Skin of body (tissue), 2 donors: ENCODE data around the gene ANO1. TPM values are rescaled to one million over a fixed set of nuclear protein-coding genes. Genes with fewer than 3 reads are reported as not detected.

Experiments used
- DNase-seq: peaks from one replicate; lab custom pipeline; 2025; lab: John Stamatoyannopoulos, UW
- total RNA-seq: library from RNA; depleted of rRNA; stranded (reverse); fragments of >200 nt; gene quantifications from one replicate; pipeline ENCODE4 v1.2.3, GENCODE V29; 2014

Gene ANO1
- total RNA-seq, 1 donor from 2014 or later: 6.8 TPM

DNA sequence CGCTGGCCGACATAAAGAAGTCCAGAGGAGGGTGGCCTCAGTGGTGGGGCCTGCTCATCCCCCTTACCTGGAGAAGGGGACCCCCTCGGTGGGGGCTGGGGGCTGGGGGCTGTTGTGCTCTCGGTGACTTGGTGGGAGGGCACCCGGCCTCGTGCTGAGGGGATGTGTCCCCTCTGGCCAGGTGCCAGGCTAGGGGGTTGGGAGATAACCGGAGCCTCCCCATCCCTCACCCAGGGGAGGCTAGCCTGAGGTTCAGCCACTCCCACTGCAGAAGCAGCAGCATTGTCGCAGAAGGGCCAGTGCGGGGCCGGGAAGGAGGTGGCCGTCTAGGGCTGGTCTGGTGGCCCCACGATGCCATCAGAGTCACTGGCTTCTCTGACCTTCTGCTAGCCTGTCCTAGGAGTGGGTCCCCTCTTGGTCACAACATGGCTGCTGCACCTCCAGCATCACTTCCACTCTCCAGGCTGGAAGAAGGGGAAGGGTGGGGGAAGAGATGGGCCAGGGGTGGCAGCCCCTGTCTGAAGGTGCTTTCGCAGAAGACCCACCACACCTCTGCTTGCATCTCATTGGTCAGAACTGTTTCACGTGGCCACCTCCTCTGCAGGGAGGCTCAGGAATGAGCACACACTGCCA is 80.8 kb downstream of the ANO1 start:
- no peak for DNase-seq

DNA sequence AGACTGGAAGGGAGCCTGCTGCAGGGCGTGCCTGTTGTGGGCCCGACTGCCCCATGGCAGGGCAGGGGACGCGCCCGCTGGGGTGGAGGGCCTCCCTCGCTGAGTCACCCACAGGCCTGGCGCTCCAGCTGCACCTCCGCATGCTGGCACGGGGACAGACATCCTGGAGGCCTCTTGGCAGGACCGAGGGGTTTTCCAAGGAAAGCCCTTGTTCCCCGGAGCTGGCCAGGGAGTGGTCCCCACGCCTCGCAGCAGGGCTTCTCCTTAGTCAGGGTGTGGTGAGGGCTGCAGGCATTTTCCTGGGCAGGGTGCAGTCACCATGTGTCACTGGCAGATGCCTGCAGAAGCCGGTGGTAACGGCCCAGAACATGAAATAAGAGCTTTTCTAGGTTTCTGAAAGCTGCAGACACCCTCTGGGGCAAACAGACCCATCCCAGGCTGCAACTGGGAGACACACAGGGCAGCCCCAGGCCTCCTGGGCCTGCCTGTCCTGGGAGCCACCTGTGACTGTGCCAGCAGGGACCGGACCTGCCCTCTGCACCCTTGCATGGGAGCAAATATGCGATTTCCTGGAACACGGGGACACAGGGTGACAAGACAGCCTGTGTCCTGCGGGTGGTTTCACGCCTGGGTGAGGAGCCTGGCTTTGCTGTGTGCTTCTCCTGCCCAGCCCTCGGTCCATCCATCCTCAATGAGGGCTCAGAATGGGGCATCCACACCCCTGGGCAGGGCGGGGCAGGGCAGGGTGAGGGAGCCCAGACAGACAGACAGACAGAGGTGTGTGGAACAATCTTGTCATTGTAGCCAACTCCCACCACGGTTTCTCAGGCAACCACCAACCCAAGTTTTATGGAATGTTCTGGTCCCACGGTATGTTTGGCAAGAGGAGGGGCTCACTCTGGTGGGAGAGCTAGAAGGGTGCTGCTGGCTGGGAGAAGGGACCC is 81.8 kb downstream of the ANO1 start:
- DNase-seq: no peak

DNA sequence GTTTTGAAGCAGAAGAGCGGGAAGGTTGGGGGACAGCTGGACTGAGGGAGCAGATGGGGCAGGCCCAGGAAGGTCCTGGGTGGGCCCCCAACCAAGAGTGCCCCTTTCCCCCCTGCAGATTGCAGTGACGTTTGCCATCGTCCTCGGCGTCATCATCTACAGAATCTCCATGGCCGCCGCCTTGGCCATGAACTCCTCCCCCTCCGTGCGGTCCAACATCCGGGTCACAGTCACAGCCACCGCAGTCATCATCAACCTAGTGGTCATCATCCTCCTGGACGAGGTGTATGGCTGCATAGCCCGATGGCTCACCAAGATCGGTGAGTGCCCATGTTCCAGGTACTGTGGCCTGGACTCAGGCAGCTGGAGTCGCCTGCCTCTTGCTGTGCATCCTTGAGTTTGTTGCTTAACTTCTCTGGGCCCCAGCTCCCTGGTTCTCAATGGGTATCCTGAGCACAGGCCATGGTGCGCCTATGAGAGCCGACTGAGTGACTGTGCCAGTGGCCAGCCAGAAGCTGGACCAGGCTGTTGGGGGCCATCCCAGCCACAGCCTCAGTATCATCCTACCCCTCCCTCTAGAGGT is 83.0 kb downstream of the ANO1 start:
- no peak for DNase-seq

DNA sequence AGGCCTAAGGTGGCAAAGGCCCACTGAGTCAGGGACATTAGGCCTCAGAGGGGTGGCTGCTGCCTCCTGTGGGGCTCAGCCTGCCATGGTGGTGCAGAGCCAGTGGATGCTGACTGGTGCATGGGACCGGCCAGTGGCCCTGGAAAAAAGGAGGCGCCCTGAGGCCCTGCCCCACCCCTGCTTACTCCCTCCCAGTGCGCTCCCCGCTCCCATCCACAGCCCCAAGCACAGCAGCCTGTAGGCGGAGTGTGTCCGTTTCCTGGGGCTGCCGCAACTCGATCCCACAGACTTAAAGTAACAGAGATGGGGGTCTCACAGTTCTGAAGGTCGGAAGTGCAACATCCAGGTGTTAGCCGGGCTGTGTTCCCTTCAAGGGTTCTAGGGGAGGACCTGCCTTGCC is 86.6 kb downstream of the ANO1 start:
- no peak for DNase-seq

DNA sequence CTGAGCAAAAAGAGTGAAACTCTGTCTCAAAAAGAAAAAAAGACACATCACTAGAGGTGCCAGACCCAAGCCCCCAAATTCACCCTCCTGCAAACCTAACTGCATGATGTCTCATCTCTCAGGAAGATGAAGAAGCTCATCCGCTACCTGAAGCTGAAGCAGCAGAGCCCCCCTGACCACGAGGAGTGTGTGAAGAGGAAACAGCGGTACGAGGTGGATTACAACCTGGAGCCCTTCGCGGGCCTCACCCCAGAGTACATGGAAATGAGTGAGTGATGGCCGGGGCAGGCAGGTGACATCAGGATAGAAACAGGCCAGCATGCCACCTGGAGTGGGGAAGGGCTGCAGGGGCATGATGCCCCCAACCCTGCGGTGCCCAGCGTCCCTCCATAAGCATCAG is 89.0 kb downstream of the ANO1 start:
- no peak for DNase-seq

DNA sequence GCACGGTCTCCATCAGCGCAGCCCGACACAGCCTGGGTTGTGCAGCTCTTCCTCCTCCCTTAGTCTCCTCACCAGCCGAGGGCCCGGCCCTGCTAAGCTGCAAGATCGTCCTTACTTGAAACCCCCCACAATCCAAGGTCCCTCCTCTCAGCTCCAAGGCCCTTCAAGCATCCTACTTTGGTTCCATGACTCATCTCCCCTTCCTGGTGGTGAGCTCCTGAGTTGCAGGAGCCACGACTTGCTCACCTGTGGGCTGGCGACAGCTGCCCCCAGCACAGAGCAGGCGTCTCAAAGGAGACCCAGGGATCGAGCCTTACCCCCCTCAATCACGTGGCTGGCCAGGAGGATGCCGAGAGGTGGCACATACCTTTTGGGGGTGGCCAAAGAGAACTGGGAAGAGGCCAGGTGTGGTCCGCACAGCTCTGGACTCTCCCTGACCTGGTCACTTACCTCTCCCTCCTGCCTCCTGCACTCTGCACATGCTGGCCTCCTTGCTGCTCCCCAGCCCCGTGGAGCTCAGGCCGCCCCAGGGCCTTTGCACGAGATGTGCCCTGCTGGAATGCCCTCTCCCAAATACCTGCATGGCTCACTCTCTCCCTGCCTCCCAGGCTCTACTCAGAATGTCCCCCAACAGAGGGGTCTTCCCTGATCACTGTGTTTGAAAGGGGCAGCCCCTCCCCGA is 89.7 kb downstream of the ANO1 start:
- no peak for DNase-seq

DNA sequence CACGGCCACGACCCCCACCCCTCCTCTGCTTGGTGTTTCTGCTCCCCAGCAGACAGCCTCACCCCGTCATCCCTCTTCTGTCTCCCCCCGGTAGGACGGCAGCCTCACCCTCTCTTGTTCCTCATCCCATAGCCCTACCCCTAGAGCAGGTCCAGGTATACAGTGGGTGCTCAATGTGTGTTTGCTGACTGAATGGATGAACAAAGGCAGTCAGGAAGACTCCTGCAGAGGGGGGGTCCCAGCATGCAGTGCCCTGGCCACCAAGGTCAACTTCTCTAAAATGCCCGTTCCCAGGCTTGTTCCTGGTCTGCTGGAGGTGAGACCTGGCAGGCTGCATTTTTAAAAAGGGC is 90.3 kb downstream of the ANO1 start:
- DNase-seq: no peak

DNA sequence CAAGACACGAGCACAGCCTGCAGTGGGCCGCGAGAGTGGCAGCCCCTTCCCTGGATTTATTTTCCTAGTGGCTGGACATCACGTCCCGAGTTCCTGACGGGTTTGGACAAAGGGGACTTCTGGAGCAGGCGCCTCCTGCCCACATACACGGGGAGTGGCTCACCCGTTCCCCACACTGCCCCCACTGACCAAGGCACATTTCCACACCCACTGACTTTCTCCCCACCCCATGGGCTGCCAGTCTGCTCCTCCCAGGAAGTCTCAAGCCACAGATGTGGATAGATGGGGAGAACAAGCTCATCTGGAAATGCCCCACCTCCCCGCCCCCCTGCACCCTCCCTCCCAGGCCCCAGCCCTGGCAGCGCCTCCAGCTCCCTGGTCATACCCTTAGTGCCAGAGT is 91.0 kb downstream of the ANO1 start:
- DNase-seq: no peak

DNA sequence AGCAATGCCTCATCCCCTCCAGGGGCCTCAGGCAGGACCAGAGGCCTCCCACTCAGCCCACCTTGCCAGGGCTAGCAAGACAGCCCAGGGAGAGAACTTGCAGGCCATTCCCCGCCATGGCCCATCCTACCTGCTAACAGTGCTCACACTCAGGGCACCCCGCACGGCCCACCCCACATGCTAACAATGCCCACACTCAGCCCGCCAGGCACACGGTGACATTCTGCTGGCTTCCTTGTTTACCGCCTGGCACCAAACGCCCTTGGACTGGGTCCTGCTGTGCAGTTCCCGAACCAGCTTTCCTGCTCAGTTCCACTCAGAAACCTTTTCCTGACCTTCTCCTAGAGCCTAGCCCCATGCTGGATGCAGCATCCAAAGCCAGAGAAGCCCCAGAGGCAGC is 91.5 kb downstream of the ANO1 start:
- no peak for DNase-seq

DNA sequence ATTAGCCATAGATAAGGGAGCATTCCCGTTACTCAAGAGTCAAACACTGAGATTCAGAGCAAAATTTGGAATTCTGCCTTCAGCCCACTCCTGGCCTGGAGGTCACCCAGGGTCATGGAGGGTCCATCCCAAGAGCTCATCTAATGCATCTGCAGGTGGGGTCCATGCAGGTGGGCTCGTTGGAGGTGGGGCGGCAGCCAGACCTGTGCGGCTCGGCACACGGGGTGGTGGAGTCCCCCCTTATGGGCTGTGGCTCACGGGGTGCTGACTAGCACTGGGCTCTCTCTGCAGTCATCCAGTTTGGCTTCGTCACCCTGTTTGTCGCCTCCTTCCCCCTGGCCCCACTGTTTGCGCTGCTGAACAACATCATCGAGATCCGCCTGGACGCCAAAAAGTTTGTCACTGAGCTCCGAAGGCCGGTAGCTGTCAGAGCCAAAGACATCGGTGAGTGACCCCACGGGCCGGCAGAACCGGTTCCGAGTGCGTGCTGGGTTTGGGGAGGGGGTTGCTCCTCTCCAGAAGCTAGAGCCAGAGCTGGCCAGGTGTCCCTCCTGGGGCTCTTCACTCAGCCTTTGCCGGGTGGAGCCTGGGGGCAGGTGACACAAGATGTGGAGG is 92.6 kb downstream of the ANO1 start:
- no peak for DNase-seq

DNA sequence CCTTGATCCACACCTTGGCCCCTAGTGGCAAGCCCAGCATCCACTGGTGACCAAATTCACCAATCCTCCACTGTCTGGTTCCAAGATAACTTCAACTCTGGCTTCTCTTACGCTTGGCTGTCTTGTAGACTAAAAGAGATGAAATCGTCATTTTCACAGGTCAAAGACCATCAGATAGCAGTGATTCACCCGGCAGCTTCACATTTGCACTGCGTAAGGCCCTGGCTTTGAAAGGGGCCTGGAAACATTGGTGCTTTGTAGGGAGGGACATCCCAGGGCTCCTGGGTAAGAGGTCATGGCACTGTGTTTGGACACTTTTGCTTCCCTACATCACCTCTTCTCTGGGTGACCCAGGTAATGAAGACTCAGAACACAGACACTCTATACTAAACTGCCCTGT is 94.9 kb downstream of the ANO1 start:
- no peak for DNase-seq

DNA sequence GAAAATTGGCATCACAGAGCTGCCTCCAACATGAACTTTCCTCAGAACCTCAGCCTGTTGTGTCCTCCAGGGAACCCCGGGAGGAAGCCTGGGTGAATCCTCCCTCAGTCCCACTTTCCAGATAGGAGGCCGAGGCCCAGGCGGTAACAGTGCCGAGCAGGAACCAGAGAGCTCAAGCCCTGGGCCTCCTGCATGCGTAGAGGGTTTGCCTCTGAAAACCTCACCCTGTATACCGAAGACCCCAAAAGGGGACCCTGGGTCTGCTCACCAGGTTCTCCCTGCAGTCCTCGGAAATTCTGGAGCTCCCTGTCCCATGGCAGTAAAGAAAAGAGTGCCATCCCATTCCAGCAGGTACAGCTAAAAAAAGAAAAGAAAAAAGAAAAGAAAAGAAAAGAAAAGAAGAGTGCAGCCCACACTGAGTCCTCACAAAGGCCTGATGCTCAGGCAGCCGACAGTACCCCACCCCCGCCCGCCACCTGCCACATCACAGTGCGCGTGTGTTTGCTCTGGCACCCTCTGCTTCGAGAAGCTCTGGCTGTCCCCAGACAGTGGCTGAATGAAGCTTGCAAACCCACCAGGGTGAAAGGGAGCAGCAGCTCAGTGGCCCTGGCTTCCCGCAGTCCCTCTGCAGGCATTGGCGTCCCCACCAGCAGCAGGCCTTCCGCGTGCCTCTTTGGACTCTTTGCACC is 96.6 kb downstream of the ANO1 start:
- DNase-seq: no peak

DNA sequence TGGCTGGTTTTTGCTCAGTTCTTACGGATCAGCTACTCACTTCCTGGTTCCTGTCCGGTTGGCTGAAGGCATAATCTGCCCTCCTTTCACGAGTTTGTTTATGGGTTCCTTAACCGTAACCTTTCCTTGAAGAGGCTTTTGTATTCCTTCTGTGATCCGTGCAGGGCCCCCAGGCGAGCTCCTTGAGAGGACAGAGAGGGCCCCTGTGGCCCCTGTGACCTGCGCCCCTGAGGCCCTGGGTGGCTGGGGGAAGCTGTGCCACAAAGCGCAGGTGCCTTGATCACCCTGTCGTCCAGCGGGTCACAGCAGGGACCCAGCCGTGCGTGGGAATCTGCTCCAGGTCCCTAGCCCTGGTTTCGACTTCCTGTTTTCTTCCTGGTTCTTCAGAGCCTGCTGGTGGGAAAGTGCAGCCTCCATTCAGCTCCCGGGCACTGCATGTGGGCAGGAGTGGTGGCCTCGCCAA is 97.2 kb downstream of the ANO1 start:
- DNase-seq: no peak

DNA sequence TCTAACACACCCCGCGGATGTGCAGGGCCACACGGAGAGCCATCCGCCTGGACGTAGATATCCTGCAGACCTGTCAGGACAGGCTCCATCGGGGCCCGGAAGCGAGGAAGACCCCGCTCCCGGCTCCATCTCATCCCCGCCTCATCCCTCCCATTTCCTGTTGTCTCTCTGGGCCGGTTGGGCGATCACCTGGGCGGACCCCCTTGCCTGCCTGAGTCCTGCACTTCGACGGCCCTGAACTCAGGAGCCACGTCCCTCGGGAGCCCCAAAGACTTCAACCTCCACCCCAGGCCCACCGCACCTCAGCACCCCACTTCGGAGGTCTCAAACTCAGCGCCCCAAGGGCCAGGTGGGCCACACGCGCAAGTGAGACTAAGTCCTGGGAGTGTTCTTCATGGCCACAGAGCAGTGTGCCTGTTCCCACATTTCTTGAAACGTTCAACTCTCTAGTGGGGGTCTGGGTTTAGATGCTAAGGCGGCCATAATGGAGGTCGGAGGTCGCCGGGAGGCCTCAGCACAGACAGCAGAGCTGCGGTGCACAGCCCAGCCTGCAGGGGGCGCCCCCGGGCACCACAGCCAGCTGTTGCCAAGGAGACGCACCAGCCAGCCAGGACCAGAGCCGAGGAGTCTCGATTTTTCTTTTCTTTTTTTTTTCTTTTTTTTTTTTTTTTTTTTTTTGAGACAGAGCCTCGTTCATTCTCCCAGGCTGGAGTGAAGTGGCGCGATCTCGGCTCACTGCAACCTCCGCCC is 99.0 kb downstream of the ANO1 start:
- no peak for DNase-seq

DNA sequence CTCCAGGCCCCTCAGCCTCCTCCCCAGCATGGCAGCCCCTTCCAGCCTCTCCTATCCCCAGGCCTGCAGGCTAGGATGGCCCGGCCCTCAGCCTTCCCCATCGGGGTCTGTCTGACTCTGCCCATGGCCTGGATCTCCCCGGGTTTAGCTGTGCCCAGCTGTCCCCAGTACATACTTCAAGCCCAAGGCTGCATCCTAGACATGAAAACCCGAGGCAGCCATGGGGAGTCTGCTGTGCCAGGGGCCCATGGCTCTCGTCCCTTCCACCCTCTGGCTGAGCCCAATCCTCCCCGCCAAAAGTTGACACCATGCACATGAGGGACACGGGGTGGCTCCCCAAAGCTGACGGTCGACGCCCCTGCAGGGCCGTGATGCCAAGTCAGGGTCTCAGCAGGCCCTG is 102.8 kb downstream of the ANO1 start:
- DNase-seq: no peak

DNA sequence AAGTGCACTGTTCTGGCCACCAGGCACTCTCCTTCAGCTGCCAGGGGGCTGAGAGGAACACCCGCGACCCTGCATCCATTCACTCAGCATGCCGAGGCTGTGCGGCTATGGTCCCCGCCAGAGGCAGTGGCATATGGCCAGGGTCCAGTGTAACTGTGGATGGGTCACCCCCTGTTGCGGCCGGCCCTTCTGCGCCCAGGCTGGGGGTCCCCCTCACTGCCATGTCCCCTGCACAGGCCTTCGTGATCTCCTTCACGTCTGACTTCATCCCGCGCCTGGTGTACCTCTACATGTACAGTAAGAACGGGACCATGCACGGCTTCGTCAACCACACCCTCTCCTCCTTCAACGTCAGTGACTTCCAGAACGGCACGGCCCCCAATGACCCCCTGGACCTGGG is 104.1 kb downstream of the ANO1 start:
- DNase-seq: no peak

DNA sequence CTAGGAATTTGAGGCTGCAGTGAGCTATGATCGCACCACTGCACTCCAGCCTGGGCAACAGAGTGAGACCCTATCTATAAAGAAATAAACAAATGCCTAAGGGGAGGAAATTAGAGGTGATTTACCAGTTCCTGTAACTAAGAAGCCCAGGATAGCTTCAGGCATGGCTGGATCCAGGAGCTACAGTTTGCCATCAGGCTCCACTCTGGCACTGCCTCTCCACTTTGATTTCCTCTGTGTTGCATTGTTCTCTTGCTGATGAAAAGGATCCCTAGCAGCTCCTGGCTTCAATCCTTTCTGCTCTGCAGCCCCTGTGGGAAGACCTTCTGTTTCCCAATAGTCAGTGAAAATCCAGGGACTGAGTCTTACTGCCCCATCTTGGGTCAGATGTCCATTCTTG is 104.9 kb downstream of the ANO1 start:
- no peak for DNase-seq

DNA sequence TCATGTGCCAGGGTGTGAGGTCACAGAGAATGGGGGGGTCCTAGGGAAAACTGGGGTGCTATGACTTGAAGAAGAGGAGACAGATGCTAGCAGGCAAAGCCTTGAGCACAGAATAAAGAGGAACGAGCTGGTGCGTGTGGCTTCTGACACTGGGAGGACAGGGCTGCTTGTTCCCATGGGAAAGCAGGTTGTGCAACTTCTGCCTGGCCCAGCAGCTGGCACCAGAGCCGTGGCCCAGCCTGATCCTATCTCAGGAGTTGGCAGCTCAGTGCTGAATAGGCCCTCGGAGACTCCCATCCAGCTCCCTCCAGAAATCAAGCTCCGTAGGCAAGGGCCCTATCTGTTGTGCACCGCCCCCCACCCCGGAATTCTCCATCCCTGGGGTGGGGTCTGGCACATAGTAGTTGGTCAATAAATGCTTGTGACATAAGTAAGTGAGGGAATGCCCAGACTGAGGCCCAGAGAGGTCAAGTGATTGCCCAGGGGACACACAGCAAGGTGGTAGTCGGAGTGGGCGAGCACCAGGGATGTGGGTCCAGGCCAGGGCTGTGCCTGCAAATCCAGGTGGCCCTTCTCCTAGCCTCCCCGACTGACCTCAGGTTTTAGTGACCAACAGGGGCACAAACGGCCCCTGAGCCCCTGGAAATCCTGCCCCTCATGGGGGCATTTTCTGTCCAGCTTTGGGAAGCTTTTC is 105.5 kb downstream of the ANO1 start:
- no peak for DNase-seq

DNA sequence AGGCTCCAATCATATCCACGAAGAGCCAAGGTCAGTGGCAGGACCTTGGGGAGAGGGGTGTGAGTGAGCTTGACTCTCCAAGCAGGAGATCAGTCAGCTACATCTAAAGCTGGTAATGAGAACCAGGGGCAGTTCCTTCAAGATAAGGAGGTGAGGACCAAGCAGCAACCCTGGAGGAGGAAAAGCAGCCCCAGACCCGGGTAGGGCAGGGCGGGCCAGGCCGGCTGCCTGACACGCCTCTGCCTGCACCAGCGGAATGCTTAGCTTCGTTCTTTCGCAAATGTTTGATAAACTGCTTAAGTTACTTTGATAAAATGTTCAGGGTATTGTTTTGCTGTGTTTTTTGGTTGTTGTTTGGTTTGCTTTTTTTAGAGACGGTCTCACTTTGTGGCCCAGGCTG is 106.3 kb downstream of the ANO1 start:
- DNase-seq: no peak
